Measurements from ENCODE around the gene STON2.

STON2 gene

GRCh38 chr14:81400202-81400678, at the start of gene STON2:
Gene STON2, minus strand, starts transcription at chr14:81400324. Its CDS starts 1,942 bp downstream, at chr14:81398382.
- TF ChIP-seq, protein P1, sequence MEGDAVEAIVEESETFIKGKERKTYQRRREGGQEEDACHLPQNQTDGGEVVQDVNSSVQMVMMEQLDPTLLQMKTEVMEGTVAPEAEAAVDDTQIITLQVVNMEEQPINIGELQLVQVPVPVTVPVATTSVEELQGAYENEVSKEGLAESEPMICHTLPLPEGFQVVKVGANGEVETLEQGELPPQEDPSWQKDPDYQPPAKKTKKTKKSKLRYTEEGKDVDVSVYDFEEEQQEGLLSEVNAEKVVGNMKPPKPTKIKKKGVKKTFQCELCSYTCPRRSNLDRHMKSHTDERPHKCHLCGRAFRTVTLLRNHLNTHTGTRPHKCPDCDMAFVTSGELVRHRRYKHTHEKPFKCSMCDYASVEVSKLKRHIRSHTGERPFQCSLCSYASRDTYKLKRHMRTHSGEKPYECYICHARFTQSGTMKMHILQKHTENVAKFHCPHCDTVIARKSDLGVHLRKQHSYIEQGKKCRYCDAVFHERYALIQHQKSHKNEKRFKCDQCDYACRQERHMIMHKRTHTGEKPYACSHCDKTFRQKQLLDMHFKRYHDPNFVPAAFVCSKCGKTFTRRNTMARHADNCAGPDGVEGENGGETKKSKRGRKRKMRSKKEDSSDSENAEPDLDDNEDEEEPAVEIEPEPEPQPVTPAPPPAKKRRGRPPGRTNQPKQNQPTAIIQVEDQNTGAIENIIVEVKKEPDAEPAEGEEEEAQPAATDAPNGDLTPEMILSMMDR (conservative IDR thresholded peaks at IDR 0.05; ENCODE audit: low read length), result no peak
- DNase-seq (ENCODE audit: low read depth), result peak; percentile 73
- peak within 1 kb of the TSS; percentile 0; the same call in 1 of the 2 replicates for H3K4me3 ChIP-seq (ENCODE audit: low read length)

DNA sequence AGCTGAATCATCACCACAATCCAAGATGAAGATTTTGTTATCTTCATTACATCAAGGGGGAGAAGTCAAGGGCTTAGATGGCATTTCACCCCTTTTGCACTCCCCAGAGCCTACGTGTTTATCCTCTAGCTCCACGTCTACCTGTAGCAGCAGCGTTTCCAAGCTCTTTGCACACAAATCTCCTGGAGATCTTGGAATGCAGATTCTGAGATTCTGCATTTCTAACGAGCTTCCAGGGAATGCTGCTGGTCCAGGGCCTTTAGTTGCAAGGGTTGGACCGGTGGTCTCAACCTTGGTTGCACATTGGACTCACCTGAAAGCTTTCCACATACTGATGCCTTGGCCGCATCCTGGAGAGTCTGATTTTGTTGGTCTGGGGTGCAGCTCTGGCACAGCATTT, 49.5 kb upstream of the STON2 start:
- TF ChIP-seq, protein P1 (conservative IDR thresholded peaks at IDR 0.05; ENCODE audit: low read length), result no peak
- no peak for DNase-seq (ENCODE audit: low read depth)
- H3K4me3 ChIP-seq (ENCODE audit: low read length), result no peak overlapping the region

- peak; percentile 11 for DNase-seq (ENCODE audit: low read depth)
- no peak overlapping the region for H3K4me3 ChIP-seq (ENCODE audit: low read length)
- TF ChIP-seq, protein P1 (conservative IDR thresholded peaks at IDR 0.05; ENCODE audit: low read length), result no peak
Observed at GRCh38 chr14:81449114-81449513, 49.0 kb upstream of the STON2 start.

DNA sequence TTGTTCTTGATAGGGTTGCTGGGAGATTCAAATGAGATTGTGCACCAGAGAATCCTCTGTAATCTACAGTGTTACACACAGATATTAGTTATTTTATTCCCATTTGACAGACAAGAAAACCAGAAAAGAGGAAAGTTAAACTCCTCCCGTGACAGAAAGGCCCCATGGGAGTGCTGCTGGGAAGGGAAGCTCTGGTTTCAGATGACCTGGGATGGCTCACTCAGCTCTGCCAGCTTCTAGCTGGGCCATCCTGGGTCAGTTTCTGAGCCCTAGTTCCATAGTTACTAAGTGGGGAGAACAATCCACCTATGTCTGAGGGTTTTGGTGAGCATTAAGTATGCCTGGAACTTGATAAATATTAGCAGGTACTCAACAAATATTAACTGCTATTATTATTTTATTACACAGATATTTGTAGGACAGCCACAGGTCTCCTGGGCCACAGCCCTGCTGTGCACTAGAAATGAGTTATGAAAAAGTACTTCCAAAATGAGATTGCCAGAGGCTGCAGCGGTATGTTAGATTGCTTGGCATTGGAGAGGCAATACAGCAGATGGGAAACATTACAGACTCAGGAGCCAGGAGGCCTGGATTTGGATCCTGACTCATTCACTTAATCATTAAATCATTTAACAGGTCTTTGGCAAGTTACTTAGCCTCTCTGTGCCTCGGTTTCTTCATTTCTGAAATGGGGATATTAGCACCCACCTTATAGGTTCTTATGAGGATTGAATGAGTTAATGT, 47.1 kb upstream of the STON2 start:
- TF ChIP-seq, protein P1 (conservative IDR thresholded peaks at IDR 0.05; ENCODE audit: low read length), result no peak
- DNase-seq (ENCODE audit: low read depth), result peak; percentile 36
- H3K4me3 ChIP-seq (ENCODE audit: low read length), result no peak overlapping the region

- TF ChIP-seq, protein P1 (conservative IDR thresholded peaks at IDR 0.05; ENCODE audit: low read length), result no peak
- no peak overlapping the region for H3K4me3 ChIP-seq (ENCODE audit: low read length)
- DNase-seq (ENCODE audit: low read depth), result no peak
Observed at GRCh38 chr14:81446279-81447007, 46.3 kb upstream of the STON2 start.

- TF ChIP-seq, protein P1 (conservative IDR thresholded peaks at IDR 0.05; ENCODE audit: low read length), result no peak
- H3K4me3 ChIP-seq (ENCODE audit: low read length), result no peak overlapping the region
- no peak for DNase-seq (ENCODE audit: low read depth)
Observed at GRCh38 chr14:81441626-81442134, 41.6 kb upstream of the STON2 start.
